ENCODE results near the gene CADM2. TPM values are rescaled to one million over a fixed set of nuclear protein-coding genes. Genes with fewer than 3 reads are reported as not detected.

Gene CADM2
- total and polyA plus RNA-seq, 2 experiments from 2014 or later, result 2.9 to 7.8 TPM

- TF ChIP-seq EZH2 (IDR thresholded peaks at IDR 0.05; ENCODE audit: borderline replicate concordance) (no peak), EZH2phosphoT487 (IDR thresholded peaks at IDR 0.05; ENCODE audit: low read depth, severe bottlenecking, unreplicated experiment) (no peak), CTCF (IDR thresholded peaks at IDR 0.05; ENCODE audit: poor library complexity) (no peak)
- Histone ChIP-seq H3K36me3 (replicated peaks; ENCODE audit: insufficient read depth, low read depth) (no peaks in the 10 kb centered on the region), H2AFZ (no peak overlapping the region), H3K27me3 (no peaks in the 10 kb centered on the region), H4K20me1 (ENCODE audit: insufficient read depth, poor library complexity, severe bottlenecking) (no peaks in the 10 kb centered on the region), H3K27ac (no peak overlapping the region), H3K4me3 (no peak overlapping the region), H3K4me2 (no peak overlapping the region), H3K4me1 (ENCODE audit: insufficient read depth) (no peaks in the 10 kb centered on the region), H3K79me2 (no peaks in the 10 kb centered on the region), H3K9me2 (replicated peaks; ENCODE audit: insufficient read depth) (no peaks in the 10 kb centered on the region), H3K9me3 (ENCODE audit: low read depth) (no peaks in the 10 kb centered on the region)
- WGBS (ENCODE audit: low lambda C conversion rate, missing lambda C conversion rate), result 93% methylated on average over 4 of the region's 4 CpGs
- no peak for DNase-seq (ENCODE audit: low spot score)
Measured at GRCh38 chr3:85632921-85633320, 674.1 kb downstream of the CADM2 start.

- Histone ChIP-seq H3K27ac (no peak overlapping the region), H3K4me3 (no peak overlapping the region), H2AFZ (no peak overlapping the region), H3K9me3 (ENCODE audit: low read depth) (no peaks in the 10 kb centered on the region), H3K9me2 (replicated peaks; ENCODE audit: insufficient read depth) (no peaks in the 10 kb centered on the region), H3K27me3 (no peaks in the 10 kb centered on the region), H4K20me1 (ENCODE audit: insufficient read depth, poor library complexity, severe bottlenecking) (no peaks in the 10 kb centered on the region), H3K4me2 (no peak overlapping the region), H3K36me3 (replicated peaks; ENCODE audit: insufficient read depth, low read depth) (no peaks in the 10 kb centered on the region), H3K4me1 (ENCODE audit: insufficient read depth) (no peaks in the 10 kb centered on the region), H3K79me2 (no peaks in the 10 kb centered on the region)
- DNase-seq (ENCODE audit: low spot score), result no peak
- 97% methylated on average over 1 of the region's 1 CpG for WGBS (ENCODE audit: low lambda C conversion rate, missing lambda C conversion rate)
- TF ChIP-seq CTCF (IDR thresholded peaks at IDR 0.05; ENCODE audit: poor library complexity) (no peak), EZH2 (IDR thresholded peaks at IDR 0.05; ENCODE audit: borderline replicate concordance) (no peak), EZH2phosphoT487 (IDR thresholded peaks at IDR 0.05; ENCODE audit: low read depth, severe bottlenecking, unreplicated experiment) (no peak)
Measured at GRCh38 chr3:85652360-85652759, 693.6 kb downstream of the CADM2 start.

GRCh38 chr3:85660451-85660850, 701.7 kb downstream of the CADM2 start:
- Histone ChIP-seq H3K9me2 (replicated peaks; ENCODE audit: insufficient read depth) (no peaks in the 10 kb centered on the region), H4K20me1 (ENCODE audit: insufficient read depth, poor library complexity, severe bottlenecking) (no peaks in the 10 kb centered on the region), H3K27me3 (no peaks in the 10 kb centered on the region), H3K9me3 (ENCODE audit: low read depth) (no peaks in the 10 kb centered on the region), H2AFZ (no peak overlapping the region), H3K79me2 (no peaks in the 10 kb centered on the region), H3K27ac (no peak overlapping the region), H3K4me2 (no peak overlapping the region), H3K36me3 (replicated peaks; ENCODE audit: insufficient read depth, low read depth) (no peaks in the 10 kb centered on the region), H3K4me1 (ENCODE audit: insufficient read depth) (no peaks in the 10 kb centered on the region), H3K4me3 (no peak overlapping the region)
- TF ChIP-seq EZH2phosphoT487 (IDR thresholded peaks at IDR 0.05; ENCODE audit: low read depth, severe bottlenecking, unreplicated experiment) (no peak), EZH2 (IDR thresholded peaks at IDR 0.05; ENCODE audit: borderline replicate concordance) (no peak), CTCF (IDR thresholded peaks at IDR 0.05; ENCODE audit: poor library complexity) (no peak)
- 52% methylated on average over 2 of the region's 2 CpGs for WGBS (ENCODE audit: low lambda C conversion rate, missing lambda C conversion rate)
- DNase-seq (ENCODE audit: low spot score), result no peak

- Histone ChIP-seq H3K27me3 (no peaks in the 10 kb centered on the region), H2AFZ (no peak overlapping the region), H3K4me1 (ENCODE audit: insufficient read depth) (no peaks in the 10 kb centered on the region), H3K79me2 (no peaks in the 10 kb centered on the region), H4K20me1 (ENCODE audit: insufficient read depth, poor library complexity, severe bottlenecking) (no peaks in the 10 kb centered on the region), H3K36me3 (replicated peaks; ENCODE audit: insufficient read depth, low read depth) (no peaks in the 10 kb centered on the region), H3K9me3 (ENCODE audit: low read depth) (no peaks in the 10 kb centered on the region), H3K9me2 (replicated peaks; ENCODE audit: insufficient read depth) (no peaks in the 10 kb centered on the region), H3K4me2 (no peak overlapping the region), H3K27ac (no peak overlapping the region), H3K4me3 (no peak overlapping the region)
- DNase-seq (ENCODE audit: low spot score), result no peak
- WGBS (ENCODE audit: low lambda C conversion rate, missing lambda C conversion rate), result 89% methylated on average over 3 of the region's 3 CpGs
- TF ChIP-seq EZH2phosphoT487 (IDR thresholded peaks at IDR 0.05; ENCODE audit: low read depth, severe bottlenecking, unreplicated experiment), result no peak
Measured at GRCh38 chr3:85662462-85662861, 703.7 kb downstream of the CADM2 start.

All from hepatocyte (in vitro differentiated cells).